ENCODE measurements around the gene PARD3. TPM values are rescaled to one million over a fixed set of nuclear protein-coding genes. Genes with fewer than 3 reads are reported as not detected.
"Not testable (repeated sequence)": the region's sequence is repeated elsewhere in the genome, so short reads cannot be mapped to it uniquely, and the experiment has no call there.

Gene PARD3
- total RNA-seq, 1 donor from 2014 or later, result 37.2 TPM

DNA sequence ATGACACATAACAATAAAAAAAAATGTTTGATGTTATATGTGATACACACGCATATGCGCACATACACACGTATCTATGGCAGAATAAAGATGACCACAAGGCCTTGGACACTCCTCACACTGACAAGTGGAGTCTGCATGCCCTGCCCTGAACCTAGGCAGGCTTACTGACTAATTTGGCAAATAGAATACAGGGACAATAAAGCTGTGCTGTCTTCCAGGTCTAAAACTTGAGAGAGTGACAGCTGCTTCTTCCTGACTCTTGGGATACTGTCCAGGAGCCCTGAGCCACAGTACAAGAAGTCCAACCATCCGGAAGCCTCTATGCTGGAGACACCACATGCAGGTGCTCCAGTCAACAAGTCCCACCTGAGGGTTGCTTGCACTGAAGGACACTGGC lies 20.3 kb downstream of the PARD3 start:
- peaks cover 28% of the 10 kb centered on the region for H3K4me1 Mint-ChIP-seq (ENCODE audit: unreplicated experiment)
- DNase-seq (ENCODE audit: extremely low spot score, unreplicated experiment), result no peak
- H3K27ac Mint-ChIP-seq (ENCODE audit: unreplicated experiment), result no peak overlapping the region
- H3K36me3 Mint-ChIP-seq (ENCODE audit: unreplicated experiment), result peaks cover 8% of the 10 kb centered on the region
- no peak overlapping the region for H3K4me3 Mint-ChIP-seq (ENCODE audit: unreplicated experiment)
- TF ChIP-seq, protein P1, sequence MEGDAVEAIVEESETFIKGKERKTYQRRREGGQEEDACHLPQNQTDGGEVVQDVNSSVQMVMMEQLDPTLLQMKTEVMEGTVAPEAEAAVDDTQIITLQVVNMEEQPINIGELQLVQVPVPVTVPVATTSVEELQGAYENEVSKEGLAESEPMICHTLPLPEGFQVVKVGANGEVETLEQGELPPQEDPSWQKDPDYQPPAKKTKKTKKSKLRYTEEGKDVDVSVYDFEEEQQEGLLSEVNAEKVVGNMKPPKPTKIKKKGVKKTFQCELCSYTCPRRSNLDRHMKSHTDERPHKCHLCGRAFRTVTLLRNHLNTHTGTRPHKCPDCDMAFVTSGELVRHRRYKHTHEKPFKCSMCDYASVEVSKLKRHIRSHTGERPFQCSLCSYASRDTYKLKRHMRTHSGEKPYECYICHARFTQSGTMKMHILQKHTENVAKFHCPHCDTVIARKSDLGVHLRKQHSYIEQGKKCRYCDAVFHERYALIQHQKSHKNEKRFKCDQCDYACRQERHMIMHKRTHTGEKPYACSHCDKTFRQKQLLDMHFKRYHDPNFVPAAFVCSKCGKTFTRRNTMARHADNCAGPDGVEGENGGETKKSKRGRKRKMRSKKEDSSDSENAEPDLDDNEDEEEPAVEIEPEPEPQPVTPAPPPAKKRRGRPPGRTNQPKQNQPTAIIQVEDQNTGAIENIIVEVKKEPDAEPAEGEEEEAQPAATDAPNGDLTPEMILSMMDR (IDR thresholded peaks at IDR 0.05), result no peak
- no peaks in the 10 kb centered on the region for H3K27me3 Mint-ChIP-seq (ENCODE audit: unreplicated experiment)
- no peaks in the 10 kb centered on the region for H3K9me3 Mint-ChIP-seq (ENCODE audit: unreplicated experiment)

DNA sequence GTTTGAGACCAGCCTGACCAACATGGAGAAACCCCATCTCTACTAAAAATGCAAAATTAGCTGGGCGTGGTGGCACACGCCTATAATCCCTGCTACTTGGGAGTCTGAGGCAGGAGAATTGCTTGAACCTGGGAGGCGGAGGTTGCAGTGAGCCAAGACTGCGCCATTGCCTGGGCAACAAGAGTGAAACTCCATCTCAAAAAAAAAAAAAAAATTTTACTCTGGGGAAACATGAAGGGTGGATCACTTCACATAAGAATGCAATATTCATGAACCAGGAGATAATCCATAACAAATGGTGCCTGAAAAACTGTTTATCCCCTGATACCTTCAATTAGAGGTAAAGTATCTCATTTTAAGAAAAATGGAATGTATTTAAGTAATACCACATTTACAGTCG lies 21.5 kb downstream of the PARD3 start:
- peaks cover 29% of the 10 kb centered on the region for H3K4me1 Mint-ChIP-seq (ENCODE audit: unreplicated experiment)
- H3K4me3 Mint-ChIP-seq (ENCODE audit: unreplicated experiment); DNase-seq (ENCODE audit: extremely low spot score, unreplicated experiment); H3K36me3 Mint-ChIP-seq (ENCODE audit: unreplicated experiment); H3K27me3 Mint-ChIP-seq (ENCODE audit: unreplicated experiment); H3K27ac Mint-ChIP-seq (ENCODE audit: unreplicated experiment); H3K9me3 Mint-ChIP-seq (ENCODE audit: unreplicated experiment): not testable (repeated sequence)

DNA sequence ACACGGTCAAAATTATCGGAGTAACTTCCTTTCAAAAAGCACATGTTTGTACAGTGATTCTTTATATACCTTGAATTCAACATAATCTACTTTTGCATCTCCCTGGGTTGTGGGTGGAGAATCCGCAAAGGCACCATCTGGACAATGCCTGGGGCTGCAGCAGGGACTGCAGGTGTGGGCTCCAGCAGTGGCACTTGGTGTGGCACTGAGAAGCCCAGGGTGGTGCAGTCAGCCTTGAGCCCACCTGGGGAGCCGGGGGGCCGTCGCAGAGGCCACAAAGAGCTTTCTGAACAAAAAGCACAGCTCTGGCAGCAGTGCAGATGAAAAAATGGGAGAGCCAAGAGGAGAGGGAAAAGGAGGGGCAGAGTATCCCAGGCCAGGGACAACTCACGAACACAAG lies 22.2 kb downstream of the PARD3 start:
- Mint-ChIP-seq H3K27me3 (ENCODE audit: unreplicated experiment) (no peaks in the 10 kb centered on the region), H3K9me3 (ENCODE audit: unreplicated experiment) (no peaks in the 10 kb centered on the region), H3K4me3 (ENCODE audit: unreplicated experiment) (no peak overlapping the region), H3K27ac (ENCODE audit: unreplicated experiment) (no peak overlapping the region), H3K4me1 (ENCODE audit: unreplicated experiment) (peaks cover 29% of the 10 kb centered on the region), H3K36me3 (ENCODE audit: unreplicated experiment) (peaks cover 5% of the 10 kb centered on the region)
- DNase-seq (ENCODE audit: extremely low spot score, unreplicated experiment), result no peak
- TF ChIP-seq, protein P1 (IDR thresholded peaks at IDR 0.05), result no peak

DNA sequence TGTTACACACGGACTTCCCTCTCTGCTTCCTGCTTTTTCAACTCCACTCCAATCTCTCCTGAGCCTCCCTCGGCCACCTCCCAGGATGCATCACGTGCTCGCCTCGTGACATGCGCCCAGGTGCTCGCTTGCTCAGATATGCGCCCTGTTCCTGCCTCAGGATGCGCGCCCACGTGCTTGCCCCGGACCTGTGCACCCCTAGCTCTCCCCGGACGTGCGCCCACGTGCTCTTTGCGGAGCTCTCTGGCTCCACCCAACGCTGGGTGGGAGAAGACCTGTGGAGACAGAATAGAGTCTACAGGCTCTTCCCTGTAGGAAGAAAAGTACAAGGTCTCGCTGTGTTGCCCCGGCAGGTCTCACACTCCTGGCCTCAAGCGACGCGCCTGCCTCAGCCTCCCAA lies 23.1 kb downstream of the PARD3 start:
- Mint-ChIP-seq H3K4me1 (ENCODE audit: unreplicated experiment) (peaks cover 25% of the 10 kb centered on the region), H3K9me3 (ENCODE audit: unreplicated experiment) (no peaks in the 10 kb centered on the region), H3K27me3 (ENCODE audit: unreplicated experiment) (no peaks in the 10 kb centered on the region), H3K36me3 (ENCODE audit: unreplicated experiment) (no peaks in the 10 kb centered on the region), H3K4me3 (ENCODE audit: unreplicated experiment) (no peak overlapping the region), H3K27ac (ENCODE audit: unreplicated experiment) (no peak overlapping the region)
- TF ChIP-seq, protein P1 (IDR thresholded peaks at IDR 0.05), result no peak
- DNase-seq (ENCODE audit: extremely low spot score, unreplicated experiment), result no peak

DNA sequence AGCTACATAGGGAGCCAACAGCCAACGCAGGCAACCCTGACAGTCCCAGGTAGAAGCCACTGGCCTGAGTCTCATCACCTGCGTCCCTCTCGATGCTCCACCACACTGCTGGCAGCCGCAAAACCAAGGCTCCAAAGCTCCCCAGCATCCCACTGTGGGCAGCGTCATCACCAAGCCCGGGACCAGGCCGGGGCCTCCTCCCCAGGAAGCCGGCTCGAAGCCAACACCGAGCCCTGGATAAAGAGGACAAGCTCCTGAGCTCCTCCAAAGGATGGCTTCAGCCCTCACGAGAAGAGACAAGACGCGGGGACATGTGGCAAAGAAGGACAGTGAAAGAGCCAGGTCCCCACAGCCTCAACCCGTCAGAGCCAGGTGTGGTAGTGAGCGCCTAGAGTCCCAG lies 23.9 kb downstream of the PARD3 start:
- Mint-ChIP-seq H3K4me3 (ENCODE audit: unreplicated experiment) (no peak overlapping the region), H3K27me3 (ENCODE audit: unreplicated experiment) (no peaks in the 10 kb centered on the region), H3K9me3 (ENCODE audit: unreplicated experiment) (no peaks in the 10 kb centered on the region), H3K27ac (ENCODE audit: unreplicated experiment) (no peak overlapping the region), H3K4me1 (ENCODE audit: unreplicated experiment) (peaks cover 32% of the 10 kb centered on the region), H3K36me3 (ENCODE audit: unreplicated experiment) (no peaks in the 10 kb centered on the region)
- DNase-seq (ENCODE audit: extremely low spot score, unreplicated experiment), result no peak
- TF ChIP-seq, protein P1 (IDR thresholded peaks at IDR 0.05), result no peak

DNA sequence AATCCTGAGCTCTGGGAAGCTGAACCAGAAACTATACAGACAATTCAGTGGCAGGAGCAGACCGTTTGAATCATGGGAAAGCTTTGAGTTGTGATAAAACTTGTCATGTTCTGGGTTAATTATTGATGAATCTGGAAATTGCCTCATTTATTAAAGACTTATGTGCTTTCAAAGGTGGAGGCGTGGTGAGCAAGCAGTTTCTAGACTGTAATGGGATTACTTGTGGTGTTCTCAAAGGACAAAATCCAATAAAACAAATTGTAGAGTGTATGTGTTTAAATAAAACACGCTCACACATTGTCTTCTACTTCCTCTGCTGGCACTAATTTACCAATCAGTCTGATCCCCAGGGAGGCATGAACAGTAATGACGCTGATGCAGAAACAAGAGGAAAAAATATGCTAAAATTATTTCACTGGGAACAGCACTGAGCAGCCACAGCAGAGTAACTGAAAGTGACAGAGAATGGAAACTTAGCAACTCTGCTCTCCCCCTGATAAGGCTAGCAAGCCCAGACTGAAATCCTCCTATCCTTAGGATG lies 25.1 kb downstream of the PARD3 start:
- no peak for DNase-seq (ENCODE audit: extremely low spot score, unreplicated experiment)
- Mint-ChIP-seq H3K36me3 (ENCODE audit: unreplicated experiment) (no peaks in the 10 kb centered on the region), H3K9me3 (ENCODE audit: unreplicated experiment) (no peaks in the 10 kb centered on the region), H3K27me3 (ENCODE audit: unreplicated experiment) (no peaks in the 10 kb centered on the region), H3K4me1 (ENCODE audit: unreplicated experiment) (peaks cover 40% of the 10 kb centered on the region), H3K4me3 (ENCODE audit: unreplicated experiment) (no peak overlapping the region), H3K27ac (ENCODE audit: unreplicated experiment) (peak overlapping the region; percentile 9)
- TF ChIP-seq, protein P1 (IDR thresholded peaks at IDR 0.05), result no peak
